HG03103 (cell line): Measurements from ENCODE around the gene FBXL14.
"Not testable (repeated sequence)": the region's sequence is repeated elsewhere in the genome, so short reads cannot be mapped to it uniquely, and the experiment has no call there.

Source experiments
- ATAC-seq: cut with Tn5 transposase; IDR thresholded peaks from one replicate; pipeline ENCODE4 v1.9.1; 2021; ENCODE audit warnings: low read depth; ENCODE audit not compliant: unreplicated experiment

FBXL14 gene

GRCh38 chr12:1622406-1622805 lies 28.0 kb upstream of the FBXL14 start:
- no peak for ATAC-seq

GRCh38 chr12:1620092-1620491 lies 25.7 kb upstream of the FBXL14 start:
- ATAC-seq, result no peak

GRCh38 chr12:1619587-1619986 lies 25.2 kb upstream of the FBXL14 start:
- ATAC-seq, result no peak

DNA sequence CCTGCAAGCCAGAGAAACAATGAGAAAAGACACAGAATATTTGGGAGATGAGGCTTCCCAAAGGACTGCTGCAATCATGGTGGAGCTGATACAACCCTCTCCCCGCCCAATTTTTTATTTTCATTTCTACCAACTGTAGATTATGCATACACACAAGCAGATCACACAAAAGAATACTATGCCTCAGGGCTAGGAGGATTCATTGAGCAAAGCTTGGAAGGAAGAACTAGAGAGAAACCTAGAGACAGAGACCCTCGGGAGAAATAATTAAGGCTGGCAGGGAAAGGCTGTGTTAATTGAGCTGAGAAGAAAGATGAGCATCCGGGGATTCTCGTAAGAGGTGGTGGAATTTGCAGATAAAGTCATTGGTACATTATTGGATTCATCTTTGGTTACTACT lies 24.8 kb upstream of the FBXL14 start:
- ATAC-seq, result no peak

- ATAC-seq, result no peak
These were observed 24.1 kb upstream of the FBXL14 start for GRCh38 chr12:1618489-1618888.

GRCh38 chr12:1616233-1617066 lies 22.1 kb upstream of the FBXL14 start:
- no peak for ATAC-seq

- ATAC-seq, result no peak
These were observed 20.0 kb upstream of the FBXL14 start for GRCh38 chr12:1614360-1614759.

DNA sequence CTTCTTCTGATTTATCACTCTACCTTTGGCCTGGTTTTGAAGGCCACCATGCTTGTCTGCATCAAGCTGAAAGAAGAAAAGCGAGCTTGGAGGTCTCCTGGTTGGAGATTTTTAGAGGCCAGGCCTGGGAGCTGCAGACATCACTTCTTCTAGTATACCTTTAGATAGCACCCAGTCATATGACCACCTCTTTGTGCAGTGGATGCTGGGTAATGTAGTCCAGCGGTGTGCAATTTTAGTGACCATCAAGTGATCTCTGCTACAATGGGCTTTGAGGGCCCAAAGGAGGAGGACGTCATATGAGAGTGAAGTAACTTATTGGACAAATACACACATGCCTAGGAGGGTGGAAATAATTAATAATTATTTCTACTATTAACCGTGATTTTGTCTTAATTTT lies 19.5 kb upstream of the FBXL14 start:
- no peak for ATAC-seq

DNA sequence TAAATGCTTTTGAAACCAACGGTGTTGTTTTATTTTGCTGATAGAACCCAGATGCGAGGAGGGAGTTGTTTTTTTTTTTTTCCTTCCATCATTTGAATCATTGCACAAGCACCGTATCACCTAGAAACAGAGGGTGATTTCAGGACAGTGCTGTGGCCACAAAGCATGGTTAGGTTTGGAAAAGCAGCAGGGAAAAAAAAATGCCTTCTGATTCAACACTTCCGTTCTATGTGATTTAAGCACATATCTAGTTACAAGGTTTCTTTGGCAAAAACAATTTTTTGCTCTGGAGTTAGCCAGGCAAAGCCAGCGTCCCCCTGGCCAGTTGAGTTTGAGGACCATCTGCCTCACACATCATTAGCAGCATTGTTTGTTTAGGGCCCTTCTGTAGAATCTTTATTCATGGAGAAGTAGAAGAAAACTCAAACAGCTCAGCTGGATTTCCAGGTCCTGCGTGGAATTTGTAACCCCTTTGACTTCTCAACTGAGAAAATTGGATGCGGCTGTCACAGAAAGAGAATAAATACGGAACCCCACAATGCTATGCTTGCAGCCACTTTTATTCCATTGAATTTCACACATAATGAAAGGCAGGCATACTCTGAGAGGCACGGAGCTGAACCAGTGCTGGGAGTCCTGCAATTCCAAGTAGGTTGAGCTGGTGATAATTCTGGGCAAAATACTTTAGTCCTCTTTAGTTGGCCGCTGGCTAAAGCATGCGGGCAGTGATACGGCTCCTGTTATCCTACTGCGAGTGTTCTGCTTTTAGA lies 17.6 kb upstream of the FBXL14 start:
- no peak for ATAC-seq

GRCh38 chr12:1610072-1610643 lies 15.8 kb upstream of the FBXL14 start:
- no peak for ATAC-seq

DNA sequence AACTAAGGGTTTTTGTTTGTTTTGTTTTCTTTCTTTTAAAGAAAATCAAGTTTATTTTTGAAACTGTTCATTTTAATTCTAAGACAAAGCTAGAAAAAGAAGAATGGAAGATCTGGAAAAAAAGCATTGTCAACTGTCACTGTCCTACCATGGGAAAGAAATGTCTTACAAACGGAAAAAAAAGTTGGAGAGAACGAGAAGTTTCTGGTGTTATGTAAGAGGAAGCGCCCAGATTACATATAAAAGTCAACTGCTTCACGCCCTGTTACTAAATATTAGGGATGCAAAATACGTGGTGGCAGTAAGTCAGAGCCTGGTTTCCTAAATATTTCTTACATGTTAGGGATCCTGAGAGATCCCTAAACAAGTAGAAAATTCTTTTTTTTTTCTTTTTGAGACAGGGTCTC lies 14.3 kb upstream of the FBXL14 start:
- ATAC-seq, result no peak

DNA sequence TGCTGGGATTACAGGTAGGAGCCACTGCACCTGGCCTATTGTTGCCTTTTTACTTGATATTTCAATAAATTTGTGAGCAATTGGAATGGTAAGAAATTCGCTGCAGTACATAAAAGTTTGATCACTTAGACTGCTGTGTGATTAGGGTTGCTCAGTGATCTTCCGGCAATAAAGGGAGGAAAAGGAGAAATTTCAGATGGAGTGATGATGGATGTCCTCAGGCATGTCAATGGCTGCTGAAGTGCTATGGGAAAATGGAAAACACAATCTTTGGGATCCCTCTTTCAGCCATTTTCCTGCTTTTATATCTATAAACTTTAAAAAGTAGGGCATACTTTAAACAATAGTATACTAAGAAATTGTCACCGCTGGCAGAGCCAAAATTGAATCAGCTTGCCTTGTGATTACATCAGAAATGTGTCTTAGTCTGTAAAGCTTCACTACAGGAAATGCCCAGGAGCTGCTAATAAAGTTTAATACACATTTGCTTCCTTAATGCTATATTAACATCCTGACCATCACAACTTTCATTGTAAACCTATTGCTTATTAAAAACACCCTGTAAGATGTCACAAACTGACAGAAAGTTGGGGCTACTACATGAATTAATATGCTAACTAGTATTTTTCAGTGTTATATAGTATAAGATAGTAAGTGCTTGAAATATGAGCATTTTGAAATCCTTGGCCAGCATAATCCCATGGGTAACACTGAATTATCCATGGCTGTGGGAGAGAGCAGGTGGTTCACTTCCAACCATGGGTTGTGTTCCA lies 13.7 kb upstream of the FBXL14 start:
- ATAC-seq, result no peak

GRCh38 chr12:1606021-1606622 lies 11.7 kb upstream of the FBXL14 start:
- ATAC-seq, result peak; percentile 50

- ATAC-seq, result peak; percentile 19
These were observed 11.0 kb upstream of the FBXL14 start for GRCh38 chr12:1605129-1606020.

DNA sequence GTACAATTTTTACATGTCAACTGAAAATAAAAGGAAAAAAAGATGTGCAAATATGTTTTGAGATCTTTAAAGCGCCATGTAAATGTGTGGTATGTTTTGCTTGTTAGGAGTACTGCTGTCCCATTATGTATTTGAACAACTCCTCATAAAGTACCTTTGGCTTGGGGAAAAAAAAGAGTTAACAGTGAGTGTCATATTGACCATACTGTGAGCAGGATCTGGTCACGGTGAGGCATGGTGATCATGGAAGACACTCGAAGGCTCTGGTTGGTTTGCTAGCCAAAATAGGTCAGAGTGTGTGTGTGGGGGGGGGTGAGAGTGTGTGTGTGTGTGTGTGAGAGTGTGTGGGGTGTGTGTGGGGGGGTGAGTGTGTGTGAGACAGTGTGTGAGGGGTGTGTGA lies 10.1 kb upstream of the FBXL14 start:
- ATAC-seq, result no peak

DNA sequence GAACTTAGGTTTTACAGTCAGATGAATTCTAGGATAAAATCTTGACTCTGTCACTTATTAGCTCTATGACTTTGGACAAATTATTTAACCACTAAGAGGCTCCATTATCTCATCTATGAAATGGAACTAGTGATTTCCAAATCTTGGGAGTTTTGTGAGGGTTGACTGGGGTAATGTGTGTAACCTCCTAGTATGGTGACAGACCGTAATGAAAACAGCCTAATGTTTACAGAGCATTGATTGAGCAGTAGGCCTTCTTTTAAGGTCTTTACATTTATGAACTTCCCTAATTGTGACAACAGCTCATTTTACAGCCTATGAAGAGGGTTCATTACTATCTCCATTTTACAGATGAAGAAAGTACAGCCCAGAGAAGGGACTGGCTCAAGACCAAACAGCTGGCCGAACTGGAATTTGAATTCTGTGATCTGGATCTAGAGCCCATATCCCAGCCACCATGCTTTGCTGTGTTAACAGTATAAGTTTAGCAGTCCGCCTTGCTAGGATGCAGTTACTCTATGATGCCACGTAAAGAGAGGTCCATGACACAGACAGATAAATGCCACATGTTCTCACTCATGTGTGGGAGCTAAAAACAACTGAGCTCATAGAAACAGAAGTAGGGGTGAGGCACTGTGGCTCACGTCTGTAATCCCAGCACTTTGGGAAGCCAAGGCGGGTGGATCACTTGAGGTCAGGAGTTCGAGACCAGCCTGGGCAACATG lies 9.1 kb upstream of the FBXL14 start:
- no peak for ATAC-seq

DNA sequence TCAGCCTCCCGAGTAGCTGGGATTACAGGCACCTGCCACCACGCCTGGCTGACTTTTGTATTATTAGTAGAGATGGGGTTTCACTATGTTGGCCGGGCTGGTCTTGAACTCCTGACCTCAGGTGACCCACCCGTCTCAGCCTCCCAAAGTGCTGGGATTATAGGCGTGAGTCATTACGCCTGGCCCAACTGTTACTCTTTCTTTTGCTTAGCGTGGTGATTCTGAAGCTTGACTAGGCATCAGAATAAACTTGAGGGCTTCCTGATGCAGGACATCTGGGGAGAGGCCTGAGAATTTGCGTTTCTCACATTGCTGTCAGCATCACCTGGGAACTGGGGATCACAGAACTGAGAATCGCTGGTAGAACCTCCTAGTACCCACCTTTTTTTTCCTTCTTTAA lies 8.3 kb upstream of the FBXL14 start:
- not testable (repeated sequence) for ATAC-seq

GRCh38 chr12:1598757-1599156 lies 4.4 kb upstream of the FBXL14 start:
- ATAC-seq, result no peak
